Measurements from ENCODE around the gene MKNK1. TPM values are rescaled to one million over a fixed set of nuclear protein-coding genes. Genes with fewer than 3 reads are reported as not detected.

Gene MKNK1
- total and polyA plus RNA-seq, 2 of the 4 experiments (the other 2 are of a cell fraction) = 14.3 to 35.2 TPM

- no peak overlapping the region for H2AK5ac ChIP-seq (ENCODE audit: low read depth, low read length)
- in situ Hi-C loops (cut with MboI; ENCODE audit: low sequenced_read_pairs) (no loop called here), dilution Hi-C loops (cut with HindIII; ENCODE audit: low sequenced_read_pairs, unreplicated experiment) (no loop called here), intact Hi-C loops (cut with micrococcal nuclease) (no loop called here)
- no peak overlapping the region for H3K4ac ChIP-seq (ENCODE audit: low read depth, low read length)
- H4K5ac ChIP-seq (ENCODE audit: low read depth, low read length) = no peak overlapping the region
- TF ChIP-seq MXI1 (IDR thresholded peaks at IDR 0.05; ENCODE audit: borderline replicate concordance, low read depth, low read length) = no peak
- TF ChIP-seq FOS (IDR thresholded peaks at IDR 0.05; ENCODE audit: low read depth, low read length) = no peak
- no peak for TF ChIP-seq MAFK (IDR thresholded peaks at IDR 0.05; ENCODE audit: low read depth, low read length)
- no peak for TF ChIP-seq POLR2A (IDR thresholded peaks at IDR 0.05; ENCODE audit: low read depth, low read length)
- no peak for TF ChIP-seq ELK1 (IDR thresholded peaks at IDR 0.05; ENCODE audit: borderline replicate concordance, low read depth, low read length)
- TF ChIP-seq RFX5 (IDR thresholded peaks at IDR 0.05; ENCODE audit: low read depth, low read length) = no peak
- no peak for TF ChIP-seq CEBPB (IDR thresholded peaks at IDR 0.05; ENCODE audit: low read depth, low read length)
- no peak for TF ChIP-seq NFE2L2 (IDR thresholded peaks at IDR 0.05; ENCODE audit: low read depth, low read length)
- TF ChIP-seq USF2 (IDR thresholded peaks at IDR 0.05; ENCODE audit: low read depth, low read length) = no peak
- TF ChIP-seq RAD21 (IDR thresholded peaks at IDR 0.05; ENCODE audit: low read length) = no peak
- no peak for TF ChIP-seq CTCF (conservative IDR thresholded peaks at IDR 0.05; ENCODE audit: low read depth, low read length)
- no peak for TF ChIP-seq BHLHE40 (IDR thresholded peaks at IDR 0.05; ENCODE audit: low read depth, low read length)
- no peaks in the 10 kb centered on the region for H3K9me3 ChIP-seq (ENCODE audit: control insufficient read depth, insufficient read depth, low read length)
- no peak overlapping the region for H3K4me2 ChIP-seq (ENCODE audit: low read depth, low read length)
- no peak overlapping the region for H3K18ac ChIP-seq (ENCODE audit: low read depth, low read length)
- no peaks in the 10 kb centered on the region for H3K27me3 ChIP-seq (ENCODE audit: control insufficient read depth, insufficient read depth, low read length)
- H4K20me1 ChIP-seq (ENCODE audit: insufficient read depth, low read length) = peaks cover 20% of the 10 kb centered on the region; the same call in 1 of the 2 replicates
- H2AFZ ChIP-seq (replicated peaks; ENCODE audit: low read length, poor library complexity) = no peak overlapping the region
- no peak overlapping the region for H3K9ac ChIP-seq (ENCODE audit: low read depth, low read length)
- no peak for DNase-seq
- no peak overlapping the region for H3K4me3 ChIP-seq (ENCODE audit: insufficient read depth, low read depth, low read length)
- H3K23ac ChIP-seq (ENCODE audit: low read depth, low read length) = no peak overlapping the region
- ATAC-seq (ENCODE audit: low read depth) = no peak
- H2AK9ac ChIP-seq (replicated peaks; ENCODE audit: low read depth, low read length, poor library complexity) = no peak overlapping the region
- BruUV-seq (replicated peaks) = no TSS peak
- no peak overlapping the region for H2BK5ac ChIP-seq (ENCODE audit: low read depth, low read length, poor library complexity, severe bottlenecking)
- CTCF ChIA-PET = interaction anchor here (1.2 kb wide), 1 partner anchor 8 kb away, joined by 8 read pairs; the partner anchor contains the start of gene MKNK1
- no peak overlapping the region for H3K56ac ChIP-seq (ENCODE audit: extremely low read depth, insufficient read depth, low read length)
- H3K4me1 ChIP-seq (ENCODE audit: control insufficient read depth, insufficient read depth, low read length) = peaks cover 8% of the 10 kb centered on the region
- no peak overlapping the region for H3K14ac ChIP-seq (replicated peaks; ENCODE audit: low read depth, low read length)
- no peak overlapping the region for H2BK20ac ChIP-seq (ENCODE audit: low read depth, low read length)
- POLR2A ChIA-PET (ENCODE audit: unreplicated experiment) = no interaction called here
- no peak overlapping the region for H4K8ac ChIP-seq (ENCODE audit: low read depth in 2 of 2, low read length in 2 of 2)
- peaks cover 29% of the 10 kb centered on the region for H3K36me3 ChIP-seq (ENCODE audit: control insufficient read depth, insufficient read depth, low read length)
- no CpG with 5 or more reads among the region's 1 CpG for WGBS, 2 experiments (ENCODE audit: extremely low coverage in 2 of 2, insufficient read length in 1 of 2)
- H3K27ac ChIP-seq (ENCODE audit: insufficient read depth, low read length) = no peak overlapping the region
- H2BK15ac ChIP-seq (ENCODE audit: low read depth, low read length) = no peak overlapping the region
- peaks cover 21 to 51% of the 10 kb centered on the region in 2 experiments for H3K79me1 ChIP-seq (ENCODE audit: low read depth in 1 of 2, low read length in 2 of 2)
- H4K91ac ChIP-seq (ENCODE audit: insufficient read depth, low read depth, low read length) = no peak overlapping the region
- no peak overlapping the region for H2BK120ac ChIP-seq (ENCODE audit: low read depth, low read length)
- peaks cover 20% of the 10 kb centered on the region; the same call in 1 of the 2 replicates for H3K9me1 ChIP-seq (ENCODE audit: insufficient read depth, low read length)
Observed at GRCh38 chr1:46596036-46596435, 8.0 kb downstream of the MKNK1 start.

All from IMR-90 (cell line).